ENCODE data around the gene GPHN.

DNA sequence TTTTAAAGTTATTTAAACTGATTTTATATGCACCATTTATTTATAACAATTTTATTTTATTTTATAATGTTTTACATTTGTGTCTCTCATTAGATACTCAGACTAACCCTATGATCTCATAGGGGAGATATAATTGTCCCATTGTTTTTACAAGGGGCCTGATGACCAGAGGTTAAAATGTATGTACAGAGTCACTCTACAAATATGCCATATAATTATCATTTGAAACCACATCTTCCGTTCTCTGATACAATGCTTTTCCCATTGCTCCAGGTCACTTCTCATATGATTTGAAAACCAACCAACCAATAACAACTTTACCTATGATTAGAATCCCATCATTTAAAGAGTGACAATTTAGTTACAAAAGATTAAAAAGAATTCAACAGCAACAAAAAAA is 137.8 kb downstream of the GPHN start:
- no peak for TF ChIP-seq TEAD4 (CRISPR knock-in tag; IDR thresholded peaks at IDR 0.05)
- no peak for TF ChIP-seq MAX (CRISPR knock-in tag; IDR thresholded peaks at IDR 0.05)
- TF ChIP-seq ZNF263 (CRISPR knock-in tag; IDR thresholded peaks at IDR 0.05; ENCODE audit: low read depth) = no peak
- TF ChIP-seq CTCF (IDR thresholded peaks at IDR 0.05) = no peak
- TF ChIP-seq ZNF138 (CRISPR knock-in tag; conservative IDR thresholded peaks at IDR 0.05) = no peak
- TF ChIP-seq, protein P1, sequence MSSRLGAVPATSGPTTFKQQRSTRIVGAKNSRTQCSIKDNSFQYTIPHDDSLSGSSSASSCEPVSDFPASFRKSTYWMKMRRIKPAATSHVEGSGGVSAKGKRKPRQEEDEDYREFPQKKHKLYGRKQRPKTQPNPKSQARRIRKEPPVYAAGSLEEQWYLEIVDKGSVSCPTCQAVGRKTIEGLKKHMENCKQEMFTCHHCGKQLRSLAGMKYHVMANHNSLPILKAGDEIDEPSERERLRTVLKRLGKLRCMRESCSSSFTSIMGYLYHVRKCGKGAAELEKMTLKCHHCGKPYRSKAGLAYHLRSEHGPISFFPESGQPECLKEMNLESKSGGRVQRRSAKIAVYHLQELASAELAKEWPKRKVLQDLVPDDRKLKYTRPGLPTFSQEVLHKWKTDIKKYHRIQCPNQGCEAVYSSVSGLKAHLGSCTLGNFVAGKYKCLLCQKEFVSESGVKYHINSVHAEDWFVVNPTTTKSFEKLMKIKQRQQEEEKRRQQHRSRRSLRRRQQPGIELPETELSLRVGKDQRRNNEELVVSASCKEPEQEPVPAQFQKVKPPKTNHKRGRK (CRISPR knock-in tag; IDR thresholded peaks at IDR 0.05; ENCODE audit: borderline replicate concordance) = no peak
- TF ChIP-seq JUN (CRISPR knock-in tag; IDR thresholded peaks at IDR 0.05) = no peak
- TF ChIP-seq ZNF121 (CRISPR knock-in tag; IDR thresholded peaks at IDR 0.05) = no peak
- no peak for TF ChIP-seq ELF4 (CRISPR knock-in tag; IDR thresholded peaks at IDR 0.05; ENCODE audit: low read depth)
- no peak for TF ChIP-seq FOXK1 (CRISPR knock-in tag; IDR thresholded peaks at IDR 0.05)
- no peak for TF ChIP-seq NR2C2 (CRISPR knock-in tag; IDR thresholded peaks at IDR 0.05)
- TF ChIP-seq KAT7 (CRISPR knock-in tag; IDR thresholded peaks at IDR 0.05; ENCODE audit: borderline replicate concordance) = no peak
- TF ChIP-seq SP1 (CRISPR knock-in tag; conservative IDR thresholded peaks at IDR 0.05) = no peak
- no peak for TF ChIP-seq ZBTB21 (CRISPR knock-in tag; IDR thresholded peaks at IDR 0.05; ENCODE audit: borderline replicate concordance)
